Measurements from ENCODE around the gene HIVEP1. TPM values are rescaled to one million over a fixed set of nuclear protein-coding genes. Genes with fewer than 3 reads are reported as not detected.

HIVEP1 gene
- polyA plus RNA-seq, 3 donors: 1.7 to 8.7 (median 2.7) TPM

GRCh38 chr6:12097791-12098190 lies 85.7 kb downstream of the HIVEP1 start:
- DNase-seq: no peak
- no peaks in the 10 kb centered on the region for H3K27me3 Mint-ChIP-seq (ENCODE audit: low read depth in 3 of 3)
- H4K20me1 ChIP-seq (ENCODE audit: insufficient read depth, low read length): no peaks in the 10 kb centered on the region
- H3K9me3 ChIP-seq (replicated peaks in 1 of 2; ENCODE audit: control insufficient read depth in 1 of 2, insufficient read depth in 1 of 2, low read length in 2 of 2): no peaks in the 10 kb centered on the region
- TF ChIP-seq CTCF (IDR thresholded peaks at IDR 0.05): no peak
- intact Hi-C loops (cut with micrococcal nuclease): no loop called here
- no peaks in the 10 kb centered on the region for H3K79me2 ChIP-seq (ENCODE audit: insufficient read depth, low read length)
- H2AFZ ChIP-seq (ENCODE audit: insufficient read depth, low read depth, low read length, poor library complexity, severe bottlenecking): no peak overlapping the region
- no peak overlapping the region for H3K4me3 ChIP-seq (replicated peaks in 1 of 3; ENCODE audit: low read depth in 2 of 3, low read length in 3 of 3)
- H3K36me3 ChIP-seq (replicated peaks in 1 of 2; ENCODE audit: control insufficient read depth in 1 of 2, insufficient read depth in 2 of 2, low read length in 2 of 2): no peaks in the 10 kb centered on the region
- H3K4me3 Mint-ChIP-seq: no peak overlapping the region
- no peak overlapping the region for H3K4me2 ChIP-seq (replicated peaks; ENCODE audit: extremely low read depth, low read length, poor library complexity, severe bottlenecking)
- no peaks in the 10 kb centered on the region for H3K27me3 ChIP-seq (ENCODE audit: control insufficient read depth in 2 of 2, insufficient read depth in 2 of 2, low read length in 2 of 2)
- H3K4me1 ChIP-seq (ENCODE audit: control insufficient read depth in 1 of 2, insufficient read depth in 2 of 2, low read length in 2 of 2): no peaks in the 10 kb centered on the region
- H3K36me3 Mint-ChIP-seq: no peaks in the 10 kb centered on the region
- H3K27ac Mint-ChIP-seq: no peak overlapping the region
- H3K4me1 Mint-ChIP-seq: no peaks in the 10 kb centered on the region
- H3K9me3 Mint-ChIP-seq: peaks cover 0 to 6% (median 0%) of the 10 kb centered on the region in 7 donors
- no peak overlapping the region for H3K27ac ChIP-seq (ENCODE audit: low read depth in 1 of 2, low read length in 2 of 2)
- H3K9ac ChIP-seq (ENCODE audit: insufficient read depth, low read length, poor library complexity, severe bottlenecking): no peak overlapping the region

GRCh38 chr6:12099623-12100338 lies 87.7 kb downstream of the HIVEP1 start:
- Histone ChIP-seq H3K9me3 (replicated peaks in 1 of 2; ENCODE audit: control insufficient read depth in 1 of 2, insufficient read depth in 1 of 2, low read length in 2 of 2) (no peaks in the 10 kb centered on the region), H4K20me1 (ENCODE audit: insufficient read depth, low read length) (no peaks in the 10 kb centered on the region), H3K4me3 (replicated peaks in 1 of 3; ENCODE audit: low read depth in 2 of 3, low read length in 3 of 3) (no peak overlapping the region), H3K4me1 (ENCODE audit: control insufficient read depth in 1 of 2, insufficient read depth in 2 of 2, low read length in 2 of 2) (no peaks in the 10 kb centered on the region), H3K79me2 (ENCODE audit: insufficient read depth, low read length) (no peaks in the 10 kb centered on the region), H3K36me3 (replicated peaks in 1 of 2; ENCODE audit: control insufficient read depth in 1 of 2, insufficient read depth in 2 of 2, low read length in 2 of 2) (no peaks in the 10 kb centered on the region), H3K9ac (ENCODE audit: insufficient read depth, low read length, poor library complexity, severe bottlenecking) (no peak overlapping the region), H3K27me3 (ENCODE audit: control insufficient read depth in 2 of 2, insufficient read depth in 2 of 2, low read length in 2 of 2) (no peaks in the 10 kb centered on the region), H2AFZ (ENCODE audit: insufficient read depth, low read depth, low read length, poor library complexity, severe bottlenecking) (no peak overlapping the region), H3K27ac (ENCODE audit: low read depth in 1 of 2, low read length in 2 of 2) (no peak overlapping the region), H3K4me2 (replicated peaks; ENCODE audit: extremely low read depth, low read length, poor library complexity, severe bottlenecking) (no peak overlapping the region)
- no peaks in the 10 kb centered on the region for H3K27me3 Mint-ChIP-seq (ENCODE audit: low read depth in 3 of 3)
- no peaks in the 10 kb centered on the region for H3K4me1 Mint-ChIP-seq
- no CpG with 5 or more reads among the region's 4 CpGs for WGBS (ENCODE audit: insufficient coverage)
- DNase-seq: no peak
- H3K27ac Mint-ChIP-seq: no peak overlapping the region
- peaks cover 0 to 6% (median 0%) of the 10 kb centered on the region in 7 donors for H3K9me3 Mint-ChIP-seq
- intact Hi-C loops (cut with micrococcal nuclease): loop anchor here in 1 of 2 donors (10.0 kb wide), 1 partner anchor 1195 kb away; no protein-coding TSS in a partner anchor
- H3K36me3 Mint-ChIP-seq: no peaks in the 10 kb centered on the region
- H3K4me3 Mint-ChIP-seq: no peak overlapping the region
- no peak for TF ChIP-seq CTCF (IDR thresholded peaks at IDR 0.05)
